ENCODE results near the gene STIMATE.

- no peak for TF ChIP-seq CTCF (conservative IDR thresholded peaks at IDR 0.05; ENCODE audit: low read length)
- TF ChIP-seq EZH2phosphoT487 (IDR thresholded peaks at IDR 0.05; ENCODE audit: borderline replicate concordance, low read depth, low read length): no peak
Observed at GRCh38 chr3:52805270-52806039, 91.9 kb downstream of the STIMATE start.

Data from OCI-LY7 (cell line).